Inflammatory macrophage treated with lipopolysaccharide for 4 hours (primary cell): Measurements from ENCODE around the gene PLEKHA5.
"Not testable (repeated sequence)": the region's sequence is repeated elsewhere in the genome, so short reads cannot be mapped to it uniquely, and the experiment has no call there.

ENCODE experiments used
- DNase-seq: peaks from one replicate; pipeline ENCODE4 v3.0.0-alpha.2; 2020

The PLEKHA5 gene

GRCh38 chr12:19411234-19412204, 282.0 kb downstream of the PLEKHA5 start:
- DNase-seq, result no peak

DNA sequence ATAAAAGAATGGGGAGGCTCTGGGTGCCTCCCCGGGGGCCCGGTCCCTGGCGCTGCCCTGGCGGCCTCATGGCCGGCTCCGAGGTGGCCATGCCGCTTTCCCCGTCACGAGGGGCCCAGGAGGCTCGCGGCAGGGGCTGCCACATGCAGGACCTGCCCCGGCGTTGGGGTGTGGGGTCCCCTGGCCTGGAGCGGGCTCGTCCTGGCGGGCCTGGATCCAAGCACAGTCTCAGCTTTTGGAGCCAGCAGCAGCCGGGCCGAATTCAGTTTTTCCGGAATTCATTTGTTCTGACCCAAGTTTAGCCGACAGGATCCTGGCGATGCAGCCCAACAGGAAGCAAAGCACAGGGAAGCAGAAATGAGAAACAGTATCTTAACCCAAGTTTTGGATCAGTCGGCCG, 283.3 kb downstream of the PLEKHA5 start:
- no peak for DNase-seq

GRCh38 chr12:19413582-19413981, 284.0 kb downstream of the PLEKHA5 start:
- DNase-seq, result not testable (repeated sequence)

DNA sequence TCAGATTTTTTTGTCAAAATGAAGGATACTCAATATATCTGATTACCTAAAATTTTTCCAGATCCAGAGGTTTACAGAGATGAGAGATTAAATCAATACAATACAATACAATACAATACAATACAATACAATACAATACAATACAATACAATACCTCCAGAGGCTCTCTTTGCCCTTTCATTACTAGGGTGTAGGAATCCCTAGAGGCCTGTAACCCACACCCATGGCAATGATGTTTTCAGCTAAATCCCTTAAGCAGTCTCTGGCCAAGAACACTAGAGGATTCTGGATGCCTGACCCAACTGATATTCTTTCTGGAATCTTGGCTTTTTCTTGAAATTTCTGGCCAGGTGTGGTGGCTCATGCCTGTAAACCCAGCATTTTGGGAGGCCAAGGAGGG, 286.0 kb downstream of the PLEKHA5 start:
- DNase-seq, result no peak

GRCh38 chr12:19419086-19419485, 289.6 kb downstream of the PLEKHA5 start:
- no peak for DNase-seq

- no peak for DNase-seq
These were observed 292.2 kb downstream of the PLEKHA5 start for GRCh38 chr12:19421503-19422282.

DNA sequence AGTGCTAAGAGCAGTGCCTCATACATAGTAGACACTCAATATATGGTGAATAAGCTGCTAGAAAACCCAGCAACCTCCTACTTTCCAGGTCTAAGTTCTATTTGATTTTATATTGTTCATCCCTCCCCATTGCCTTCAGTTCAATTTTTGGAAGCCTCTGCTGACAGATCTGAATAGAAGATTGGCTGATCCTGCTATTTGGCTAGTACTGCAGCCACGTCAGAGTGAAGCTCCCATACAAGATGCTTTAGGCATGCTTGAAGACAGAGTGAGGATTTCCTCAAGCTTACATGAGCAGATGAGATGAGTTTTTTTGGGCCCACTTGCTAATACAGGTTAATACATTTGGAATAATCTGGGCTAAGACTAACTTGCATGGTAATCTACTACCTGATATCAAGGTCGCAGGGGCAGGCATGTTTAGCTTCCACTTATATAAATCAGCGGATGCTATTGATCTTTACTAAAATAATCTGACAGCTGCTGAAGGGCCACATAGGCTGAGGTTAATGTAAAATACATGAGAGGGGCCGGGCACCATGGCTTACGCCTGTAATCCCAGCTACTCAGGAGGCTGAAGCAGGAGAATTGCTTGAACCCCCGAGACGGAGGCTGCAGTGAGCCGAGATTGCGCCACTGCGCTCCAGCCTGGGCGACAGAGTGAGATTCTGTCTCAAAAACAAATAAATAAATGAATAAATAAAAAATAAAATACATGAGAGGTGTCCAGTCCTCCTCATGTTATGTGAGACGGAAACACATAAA, 293.8 kb downstream of the PLEKHA5 start:
- no peak for DNase-seq
